NCI-H1417 treated with DMSO at 0.1 percent for 48 hours (cell line): ENCODE measurements around the gene WBP1L.
"Not testable (repeated sequence)": the region's sequence is repeated elsewhere in the genome, so short reads cannot be mapped to it uniquely, and the experiment has no call there.

ENCODE experiments used
- DNase-seq: peaks from one replicate; lab custom pipeline; 2025; lab: John Stamatoyannopoulos, UW

Gene WBP1L

GRCh38 chr10:102743588-102744373 is at the start of gene WBP1L:
TSS of gene WBP1L (plus strand) at chr10:102743948. CDS start at chr10:102744054, 106 bp downstream.
- DNase-seq, result peak; percentile 91

GRCh38 chr10:102695401-102695800 is 48.3 kb upstream of the WBP1L start:
- DNase-seq, result not testable (repeated sequence)

DNA sequence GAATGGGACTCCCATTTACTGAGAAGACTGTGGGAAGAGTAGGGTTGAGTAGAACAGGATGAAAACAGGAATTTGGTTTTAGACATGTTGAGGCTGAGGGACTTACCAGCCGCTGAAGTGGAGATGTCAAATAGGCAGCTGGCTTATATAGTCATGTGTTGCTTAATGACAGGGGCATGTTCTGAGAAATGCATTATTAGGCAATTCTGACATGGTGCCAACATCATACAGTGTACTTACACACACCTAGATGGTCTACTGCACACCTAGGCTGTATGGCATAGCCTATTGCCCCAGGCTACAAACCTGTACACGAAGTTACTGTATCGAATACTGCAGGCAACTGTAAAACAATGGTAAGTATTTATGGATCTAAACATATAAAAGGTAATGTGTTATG is 47.0 kb upstream of the WBP1L start:
- DNase-seq, result no peak

- DNase-seq, result no peak
These were observed 44.9 kb upstream of the WBP1L start for GRCh38 chr10:102698894-102699293.

- no peak for DNase-seq
These were observed 42.5 kb upstream of the WBP1L start for GRCh38 chr10:102701272-102701671.

- DNase-seq, result no peak
These were observed 42.0 kb upstream of the WBP1L start for GRCh38 chr10:102701796-102702195.

GRCh38 chr10:102702742-102703141 is 41.0 kb upstream of the WBP1L start:
- DNase-seq, result no peak

DNA sequence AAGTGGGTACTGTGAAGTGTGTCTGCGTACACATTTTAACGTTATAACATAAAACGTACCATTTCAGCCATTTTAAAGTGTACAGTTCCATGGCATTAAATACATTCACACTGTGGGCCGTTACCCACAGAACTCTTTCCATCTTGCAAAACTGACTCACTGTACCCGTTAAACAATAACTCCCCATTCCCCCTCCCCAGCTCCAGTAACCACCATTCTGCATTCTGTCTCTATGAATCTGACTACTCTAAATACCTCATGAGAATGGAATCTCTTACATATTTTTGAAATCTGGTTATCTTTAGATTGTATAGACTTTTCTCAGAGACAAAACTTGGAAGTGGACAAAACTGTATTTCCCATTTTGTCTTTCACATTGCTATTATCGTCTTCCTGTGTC is 38.8 kb upstream of the WBP1L start:
- no peak for DNase-seq

DNA sequence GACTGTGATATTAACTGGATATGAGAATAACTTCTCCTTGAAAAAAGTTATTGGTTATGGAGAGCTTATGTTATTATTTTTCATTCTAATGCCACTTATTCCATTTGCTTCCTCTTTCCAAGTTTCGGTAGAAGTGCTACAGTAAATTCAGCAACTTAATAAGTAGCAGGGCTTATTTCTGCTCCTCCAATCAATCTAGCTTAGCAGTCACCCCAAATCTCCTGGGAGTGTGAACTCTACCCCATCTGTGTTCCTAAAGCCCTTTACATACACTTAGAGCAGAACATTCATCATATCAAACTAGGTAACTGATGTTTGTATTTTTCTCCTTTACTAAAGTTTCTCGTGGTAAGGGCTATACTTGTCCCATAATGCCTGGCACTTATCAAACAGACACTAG is 38.2 kb upstream of the WBP1L start:
- no peak for DNase-seq

GRCh38 chr10:102710609-102711008 is 33.1 kb upstream of the WBP1L start:
- DNase-seq, result no peak

DNA sequence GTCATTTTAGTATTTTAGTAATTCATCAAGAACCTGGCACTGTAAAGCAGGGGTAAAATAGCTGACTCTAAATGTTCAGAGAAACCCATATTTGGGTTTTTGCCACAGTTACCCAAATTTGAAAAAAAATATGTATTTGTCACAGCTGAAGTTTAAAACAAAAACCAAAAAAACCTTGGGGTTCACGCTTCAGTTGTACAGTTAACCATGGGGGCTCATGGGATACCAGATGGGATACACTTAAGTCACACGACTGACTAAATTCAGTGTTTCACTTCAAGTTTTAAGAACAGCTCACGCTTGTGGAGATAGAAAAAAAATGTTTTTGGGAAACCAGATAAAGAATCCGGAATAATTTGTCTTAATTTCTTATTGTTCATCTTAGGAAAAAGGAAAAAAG is 31.7 kb upstream of the WBP1L start:
- no peak for DNase-seq

DNA sequence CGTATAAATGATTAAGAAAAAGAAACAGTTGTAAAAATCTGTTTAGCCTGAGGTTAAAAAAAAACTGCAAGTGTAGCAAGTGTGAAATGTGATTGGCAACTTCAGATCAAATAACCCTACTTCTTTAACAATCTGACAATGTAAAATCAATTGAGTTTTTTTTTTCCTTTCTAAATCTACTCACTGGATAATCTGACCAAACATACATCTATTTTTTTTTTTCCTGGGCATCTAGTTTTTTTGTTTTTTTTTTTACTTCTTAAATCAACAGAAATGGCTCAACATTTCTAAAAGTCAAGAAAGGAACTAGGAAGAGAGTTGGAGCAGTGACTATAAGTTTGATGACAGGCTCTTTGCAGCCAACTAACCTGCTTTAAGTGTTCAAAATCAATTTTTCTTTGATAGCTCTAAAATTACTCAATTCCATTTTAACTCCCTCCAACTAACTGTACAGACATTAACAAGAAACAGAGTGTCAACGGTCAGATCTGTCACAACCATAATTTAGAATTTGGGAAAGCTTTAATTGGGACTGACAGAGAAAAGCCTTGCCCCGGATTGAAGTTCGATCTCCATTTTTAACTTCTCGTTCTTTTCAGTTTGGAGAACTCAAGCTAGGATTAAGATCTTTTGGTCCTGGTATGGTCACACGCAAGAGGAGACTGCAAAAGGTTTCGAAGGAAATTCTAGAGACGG is 30.8 kb upstream of the WBP1L start:
- no peak for DNase-seq

- no peak for DNase-seq
These were observed 30.3 kb upstream of the WBP1L start for GRCh38 chr10:102713539-102713813.

- DNase-seq, result peak; percentile 54
These were observed 29.7 kb upstream of the WBP1L start, which contains the start of gene ARL3 for GRCh38 chr10:102713814-102714620. TSS of gene ARL3 (minus strand) at chr10:102714397. CDS start at chr10:102714275, 122 bp downstream.

DNA sequence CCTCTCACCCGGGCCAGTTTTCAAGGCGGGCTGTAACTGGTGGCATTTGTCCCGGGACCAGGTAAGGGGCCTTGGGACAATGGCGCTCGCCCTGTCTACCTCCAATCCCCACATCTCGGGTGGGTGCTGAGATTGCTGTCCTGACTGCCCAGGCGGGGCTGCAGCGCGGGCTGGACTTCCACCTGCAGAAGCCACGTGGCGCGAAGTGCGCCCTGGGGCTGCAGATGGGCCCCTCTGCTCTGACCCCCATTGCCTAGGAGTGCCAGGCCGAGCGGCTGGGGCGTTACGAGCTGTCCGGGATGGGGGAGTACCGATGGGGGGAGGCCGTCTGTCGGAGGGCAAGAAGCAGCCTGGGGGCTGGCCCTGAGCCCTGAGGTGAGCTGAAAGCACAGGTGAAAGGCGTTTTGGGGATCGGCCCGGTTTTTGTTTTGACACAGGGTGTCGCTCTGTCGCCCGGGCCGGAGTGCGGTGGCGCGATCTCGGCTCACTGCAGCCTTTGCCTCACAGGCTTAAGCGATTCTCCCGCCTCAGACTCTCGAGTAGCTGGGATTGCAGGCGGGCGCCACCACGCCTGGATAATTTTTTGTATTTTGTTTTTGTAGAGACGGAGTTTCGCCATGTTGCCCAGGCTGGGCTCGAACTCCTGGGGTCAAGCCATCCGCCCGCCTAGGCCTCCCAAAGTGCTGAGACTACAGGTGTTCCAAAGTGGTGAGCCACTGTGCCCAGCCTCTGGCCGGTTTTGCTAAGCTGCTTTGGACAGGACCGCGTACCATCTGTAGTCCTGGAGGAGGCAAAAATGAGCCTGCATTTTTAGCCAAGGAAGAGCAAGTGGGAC is 28.9 kb upstream of the WBP1L start, which contains the start of gene SFXN2:
SFXN2 (plus strand) TSS at position 16 of the 835 bp plus-strand sequence. CDS start 12,001 bp downstream, outside the sequence.
- no peak for DNase-seq

DNA sequence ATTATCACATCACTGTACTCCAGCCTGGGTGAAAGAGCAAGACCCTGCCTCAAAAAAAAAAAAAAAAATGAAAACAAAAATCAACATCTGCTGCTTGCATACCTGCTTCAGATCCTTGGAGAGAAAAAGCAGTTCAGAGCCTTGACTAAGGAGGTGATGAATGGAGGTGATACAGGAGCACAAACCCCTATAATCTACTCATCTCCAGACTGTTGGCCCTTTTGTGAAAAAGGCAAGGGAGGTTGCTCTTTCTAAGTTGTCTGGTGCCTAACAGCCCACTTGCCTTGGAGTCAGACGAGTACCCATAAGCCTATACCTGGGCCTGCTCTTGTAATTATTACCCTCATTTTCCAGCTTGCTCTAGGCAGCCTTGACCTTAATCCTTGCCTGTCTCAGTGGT is 27.9 kb upstream of the WBP1L start:
- no peak for DNase-seq

DNA sequence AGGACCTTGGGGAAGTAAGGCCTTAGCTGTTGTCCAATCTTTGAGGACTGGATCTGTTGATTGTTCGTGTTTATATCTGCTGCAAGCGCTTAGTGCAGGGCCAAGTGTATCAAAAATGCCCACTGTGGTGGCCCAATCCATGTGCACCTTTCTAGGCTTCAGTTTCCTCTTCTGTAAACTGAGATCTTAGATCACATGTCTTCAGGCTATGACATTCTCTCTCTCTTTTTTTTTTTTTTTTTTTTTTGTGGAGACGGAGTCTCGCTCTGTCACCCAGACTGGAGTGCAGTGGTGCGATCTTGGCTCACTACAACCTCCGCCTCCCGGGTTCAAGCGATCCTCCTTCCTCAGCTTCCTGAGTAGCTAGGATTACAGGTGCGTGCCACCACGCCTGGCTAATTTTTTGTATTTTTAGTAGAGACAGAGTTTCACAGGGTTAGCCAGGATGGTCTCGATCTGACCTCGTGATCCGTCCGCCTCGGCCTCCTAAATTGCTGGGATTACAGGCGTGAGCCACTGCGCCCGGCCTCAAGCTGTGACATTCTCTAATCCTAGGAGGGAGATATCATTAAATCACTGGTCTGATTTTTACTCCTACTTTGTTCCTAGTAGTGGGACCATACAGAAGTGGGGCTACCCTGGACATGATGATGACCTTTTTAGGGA is 26.7 kb upstream of the WBP1L start:
- DNase-seq, result not testable (repeated sequence)

DNA sequence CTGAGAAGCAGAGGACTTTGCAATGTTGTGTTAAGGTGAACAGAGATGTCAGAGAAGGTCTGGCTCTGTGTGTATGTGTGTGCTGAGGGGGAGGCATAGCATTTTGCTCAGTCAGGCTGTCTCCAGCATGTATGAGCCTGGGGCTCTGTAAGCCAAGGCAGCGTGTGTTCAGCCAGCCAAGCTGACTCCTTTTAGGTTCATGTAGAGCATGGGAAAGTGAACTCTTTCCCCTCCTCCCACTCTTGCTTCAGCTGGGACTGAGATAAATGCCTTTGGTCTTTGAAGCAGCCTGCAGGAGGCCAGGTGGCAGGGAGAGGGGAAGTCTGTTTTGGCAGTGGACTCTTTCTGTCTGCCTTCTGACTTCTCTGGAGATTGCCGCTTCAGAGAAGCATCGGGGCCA is 25.5 kb upstream of the WBP1L start:
- DNase-seq, result no peak

GRCh38 chr10:102720337-102720736 is 23.4 kb upstream of the WBP1L start:
- no peak for DNase-seq

DNA sequence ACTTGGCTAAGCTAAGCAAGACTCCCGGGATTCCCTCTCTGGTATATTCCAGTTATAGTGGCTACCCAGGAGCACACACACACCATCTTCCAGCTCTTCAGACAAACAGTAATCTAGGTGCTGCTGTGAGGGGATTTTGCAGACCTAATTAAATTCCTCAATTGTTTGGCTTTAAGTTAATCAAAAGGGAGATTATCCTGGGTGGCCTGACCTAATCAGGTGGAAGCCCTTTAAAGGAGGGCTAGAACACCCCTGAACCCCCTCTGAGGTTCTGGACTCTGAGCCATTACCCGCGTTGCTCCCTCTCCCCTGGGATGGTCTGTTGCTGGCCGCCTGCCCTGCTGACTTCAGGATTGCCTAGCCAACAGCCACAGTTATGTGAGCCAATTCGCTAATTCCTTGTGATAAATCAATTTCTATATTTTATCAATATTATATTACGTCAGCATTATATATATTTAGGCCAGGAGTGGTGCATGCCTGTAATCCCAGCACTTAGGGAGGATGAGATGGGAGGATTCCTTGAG is 22.9 kb upstream of the WBP1L start:
- no peak for DNase-seq

- DNase-seq, result no peak
These were observed 21.8 kb upstream of the WBP1L start for GRCh38 chr10:102721954-102722353.
